Measurements from ENCODE around the gene ASAP2.

The ASAP2 gene

DNA sequence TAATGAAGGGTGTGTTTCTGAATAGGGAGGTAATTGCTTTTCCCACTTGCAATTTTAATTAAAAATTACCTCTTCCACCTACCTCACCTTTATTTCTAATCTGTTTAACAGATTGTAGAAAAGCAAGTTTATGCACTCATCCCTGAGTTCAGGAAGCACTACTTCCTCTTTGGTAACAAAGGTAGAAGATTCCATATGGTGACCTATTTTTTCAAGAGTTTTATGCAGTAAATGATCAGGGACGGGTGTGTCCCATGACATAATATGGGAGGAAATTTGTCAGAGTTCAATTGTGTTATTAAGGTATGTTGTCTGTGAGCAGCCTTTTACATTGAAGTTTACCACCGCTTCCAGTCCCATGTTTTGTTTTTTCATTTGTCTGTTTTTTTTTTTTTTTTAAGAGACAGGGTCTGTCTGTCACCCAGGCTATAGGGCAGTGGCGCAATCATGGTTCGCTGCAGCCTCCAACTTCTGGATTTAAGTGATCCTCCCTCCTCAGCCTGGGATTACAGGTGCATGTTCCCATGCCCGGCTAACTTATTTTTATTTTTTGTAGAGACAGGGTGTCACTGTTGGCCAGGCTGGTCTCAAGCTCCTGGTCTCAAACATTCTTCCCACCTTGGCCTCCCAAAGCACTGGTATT lies 68.2 kb downstream of the ASAP2 start:
- DNase-seq (ENCODE audit: low read depth in 2 of 2) = no peak

DNA sequence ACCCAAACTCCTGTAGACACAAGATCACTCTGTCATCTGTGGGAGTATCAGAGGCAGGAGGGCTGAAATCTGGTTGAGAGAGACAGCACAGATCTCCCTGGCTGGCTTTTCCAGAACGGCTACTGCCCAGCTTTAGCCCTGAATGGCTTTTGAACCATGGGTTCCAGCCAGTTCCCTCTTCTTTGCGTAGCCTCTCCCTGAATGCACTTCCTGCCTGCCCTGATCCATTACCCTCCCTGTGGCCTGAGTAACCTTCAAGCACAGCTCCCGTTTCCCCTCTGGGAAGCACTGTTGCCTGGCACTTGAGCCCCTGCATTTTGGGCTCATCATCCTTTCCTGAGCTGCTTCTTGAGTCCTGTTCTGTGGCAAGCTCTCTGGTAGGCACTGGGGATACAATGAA lies 68.8 kb downstream of the ASAP2 start:
- no peak for DNase-seq (ENCODE audit: low read depth in 2 of 2)

DNA sequence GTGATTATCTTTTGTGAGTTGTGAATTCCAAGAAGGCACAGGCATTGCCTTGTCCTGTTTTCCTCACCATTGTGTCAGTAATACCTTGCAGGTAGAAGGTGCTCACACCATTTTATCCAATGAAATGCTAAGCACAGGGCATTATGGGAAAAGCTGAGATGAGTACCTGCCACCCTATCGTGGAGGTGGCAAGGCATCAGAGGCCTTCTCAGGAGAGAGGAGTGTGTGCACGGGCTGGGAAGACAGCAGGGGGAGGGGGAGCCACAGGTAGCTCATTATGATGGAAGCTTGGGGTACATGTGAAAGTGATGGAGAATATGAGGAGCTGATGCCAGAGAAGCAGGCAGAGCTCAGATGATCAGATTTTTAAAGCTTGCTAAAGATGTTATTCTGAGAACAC lies 69.5 kb downstream of the ASAP2 start:
- DNase-seq (ENCODE audit: low read depth in 2 of 2) = no peak

DNA sequence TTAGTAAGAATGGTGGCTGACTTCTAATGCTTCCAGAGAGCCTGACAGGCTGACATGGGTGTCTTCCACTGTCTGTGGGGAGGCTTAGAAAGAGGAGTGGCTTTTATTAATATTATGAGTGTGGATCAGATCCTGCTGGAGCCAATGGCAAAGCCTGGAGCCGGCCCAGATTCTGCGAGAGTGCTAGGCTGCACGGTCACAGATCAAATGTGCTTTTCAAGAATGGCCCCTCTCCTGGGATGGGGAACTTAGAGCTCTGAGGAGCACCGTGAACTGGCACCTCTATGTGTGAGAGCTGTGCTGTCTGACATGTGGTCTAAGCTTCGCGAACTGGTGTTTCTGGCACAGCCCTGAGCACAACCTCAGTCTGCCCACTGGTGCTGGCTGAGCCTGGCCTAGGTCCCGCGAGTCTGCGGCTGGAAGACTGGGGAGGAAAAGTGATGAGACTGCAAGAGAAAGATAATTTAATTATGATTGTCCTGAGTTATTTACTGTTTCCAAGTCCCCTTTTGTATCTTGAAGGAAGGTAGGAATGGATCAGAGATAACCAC lies 70.4 kb downstream of the ASAP2 start:
- DNase-seq (ENCODE audit: low read depth in 2 of 2) = no peak

DNA sequence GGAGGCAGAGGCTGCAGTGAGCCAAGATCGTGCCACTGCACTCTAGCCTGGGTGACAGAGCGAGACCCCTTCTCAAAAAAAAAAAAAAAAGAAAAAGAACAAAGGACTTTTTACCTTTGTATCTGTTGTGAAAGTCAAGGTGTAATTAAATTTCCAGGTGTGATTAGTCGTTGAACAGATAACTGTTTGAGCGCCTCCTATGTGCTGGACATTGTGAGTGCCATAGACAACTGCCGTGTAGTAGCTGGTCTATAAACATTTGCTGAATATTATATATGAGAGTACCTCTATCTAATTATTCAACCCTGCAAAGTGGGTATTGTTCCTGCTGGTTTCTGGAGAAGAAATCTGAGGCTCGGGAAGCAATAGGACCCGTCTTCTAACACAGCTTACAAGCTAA lies 71.8 kb downstream of the ASAP2 start:
- DNase-seq (ENCODE audit: low read depth in 2 of 2) = no peak

DNA sequence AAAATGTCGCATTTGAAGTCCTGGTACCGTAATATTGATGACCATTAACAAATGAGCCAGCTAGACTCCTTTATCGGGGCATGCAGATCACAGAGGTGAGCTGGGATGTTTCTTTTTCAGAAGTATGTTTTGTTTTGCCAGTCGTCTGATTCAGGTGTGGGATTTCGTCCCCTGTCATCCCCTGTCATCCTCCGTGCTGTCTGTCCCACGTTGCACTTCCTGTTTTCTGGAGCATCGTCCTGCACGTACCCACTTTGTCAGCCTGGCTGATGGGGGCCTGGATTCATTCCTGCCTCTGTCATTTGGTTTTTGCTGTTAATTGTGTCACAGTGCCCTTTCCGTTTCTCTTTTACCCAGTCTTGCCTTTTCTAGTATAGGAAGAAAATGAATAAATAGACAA lies 72.8 kb downstream of the ASAP2 start:
- no peak for DNase-seq (ENCODE audit: low read depth in 2 of 2)

DNA sequence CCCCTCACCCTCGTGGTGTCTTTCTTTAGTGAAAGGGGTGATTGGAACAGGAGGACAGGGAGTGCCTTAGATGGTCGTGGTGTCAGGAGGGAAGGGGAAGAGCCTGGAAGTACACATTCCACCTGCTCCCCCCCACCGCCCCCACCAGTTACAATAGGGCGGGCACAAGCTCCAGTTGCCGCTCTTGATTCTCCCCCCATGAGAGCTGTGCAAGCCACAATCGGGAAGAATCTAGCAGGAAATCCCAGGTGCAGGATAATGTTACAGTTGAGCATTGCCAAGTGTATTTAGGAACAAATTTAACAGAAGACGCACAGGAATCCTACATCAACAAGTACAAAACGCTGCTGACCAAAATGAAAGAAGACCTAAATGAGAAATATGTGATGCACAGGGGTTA lies 73.6 kb downstream of the ASAP2 start:
- DNase-seq (ENCODE audit: low read depth in 2 of 2) = no peak

DNA sequence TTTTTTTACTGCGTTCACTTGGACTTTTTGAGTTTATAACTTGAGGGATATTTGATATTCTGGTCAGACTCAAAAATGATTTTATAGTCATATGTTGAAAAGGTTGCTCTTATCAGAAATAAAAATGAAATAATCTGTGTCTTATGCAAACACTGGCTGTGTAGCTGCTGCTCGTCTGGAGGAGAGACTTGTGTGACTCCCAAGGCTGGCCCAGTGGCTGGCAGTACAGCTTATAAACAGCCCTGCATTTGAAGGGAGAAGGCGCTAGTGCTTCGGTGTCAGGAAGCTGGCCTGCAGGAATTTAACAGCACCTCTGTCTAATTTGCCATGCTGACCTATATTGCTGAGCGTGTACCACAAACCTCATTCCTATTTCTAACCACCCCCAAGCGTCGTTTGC lies 74.5 kb downstream of the ASAP2 start:
- no peak for DNase-seq (ENCODE audit: low read depth in 2 of 2)

DNA sequence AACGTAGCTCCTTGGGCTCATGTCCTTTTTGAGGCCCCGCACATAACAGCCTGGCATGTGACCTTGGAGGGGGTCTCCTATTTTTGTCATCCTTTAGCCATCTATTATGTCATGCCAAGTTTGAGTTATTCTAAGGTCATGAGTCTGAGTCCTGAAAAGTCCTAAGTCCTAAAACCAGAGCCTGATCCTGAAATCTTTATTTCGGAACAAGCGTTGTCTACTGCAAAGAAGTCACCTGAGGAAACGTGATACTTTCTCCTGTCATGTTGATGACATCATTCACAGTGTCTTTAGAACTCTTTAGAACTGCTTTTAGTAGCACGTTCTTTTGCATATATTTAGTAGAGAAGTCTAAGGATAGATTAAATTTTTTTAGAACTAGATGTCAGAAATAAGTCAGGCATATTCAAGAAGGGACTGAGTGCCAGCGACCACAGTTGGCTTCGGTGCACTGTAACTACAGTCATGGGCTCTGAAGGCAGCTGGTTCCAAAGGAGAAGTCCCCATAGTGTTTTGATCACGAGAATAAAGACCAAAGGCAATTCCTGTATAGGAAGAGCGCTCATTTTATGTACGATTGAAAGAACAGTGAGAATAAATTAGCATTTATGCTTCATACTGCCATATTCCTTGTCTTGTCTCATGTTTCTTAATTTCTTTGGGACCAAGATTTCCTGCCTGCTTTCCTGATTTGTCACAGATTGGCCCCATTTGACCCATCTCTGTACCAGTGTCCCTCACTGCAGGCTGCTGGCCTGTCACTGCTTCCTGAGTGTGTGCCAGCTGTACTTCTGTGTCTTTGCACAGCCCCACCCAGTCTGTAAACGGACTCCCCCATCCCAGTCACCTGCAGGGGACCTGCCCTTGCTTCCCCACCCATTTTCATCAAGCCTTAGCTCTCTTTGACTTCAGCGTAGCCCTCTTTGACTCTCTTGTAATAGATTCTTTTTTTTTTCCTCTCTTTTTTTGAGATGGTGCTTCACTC lies 75.8 kb downstream of the ASAP2 start:
- DNase-seq (ENCODE audit: low read depth in 2 of 2) = no peak

DNA sequence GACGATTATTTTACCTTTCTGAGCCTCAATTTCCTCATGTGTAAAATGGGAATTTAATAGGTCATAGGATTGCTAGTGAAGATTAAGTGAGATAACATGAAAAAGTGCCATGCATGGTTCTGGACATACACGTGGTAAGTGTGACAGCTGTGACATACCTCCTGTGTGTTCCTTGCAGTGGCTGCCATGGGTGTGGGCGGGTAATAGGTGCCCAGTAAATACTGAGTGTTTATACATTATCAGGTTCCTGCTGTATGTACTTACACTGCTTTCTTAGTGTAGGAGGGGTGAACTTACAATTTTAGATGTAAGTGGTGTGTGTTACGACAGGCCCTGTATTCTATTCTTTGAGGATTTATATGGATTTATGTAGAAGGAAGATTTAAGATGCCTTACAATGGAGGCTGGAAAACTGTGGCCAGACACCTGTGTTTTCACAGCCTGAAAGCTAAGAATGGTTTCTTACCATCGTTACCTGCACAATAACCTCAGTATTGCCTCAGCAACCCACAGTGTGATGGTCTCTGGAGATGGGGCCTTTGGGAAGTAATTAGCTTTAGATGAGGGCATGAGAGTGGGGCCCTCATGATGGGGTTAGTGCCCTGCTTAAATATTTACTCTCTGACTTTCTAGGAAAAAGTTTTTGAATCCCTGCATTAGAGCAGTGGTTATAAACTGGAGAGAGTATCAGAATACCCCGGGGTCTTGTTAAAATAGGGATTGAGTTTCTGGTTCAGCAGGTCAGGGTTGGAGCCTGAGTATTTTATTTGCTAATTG lies 78.1 kb downstream of the ASAP2 start:
- DNase-seq (ENCODE audit: low read depth in 2 of 2) = no peak

DNA sequence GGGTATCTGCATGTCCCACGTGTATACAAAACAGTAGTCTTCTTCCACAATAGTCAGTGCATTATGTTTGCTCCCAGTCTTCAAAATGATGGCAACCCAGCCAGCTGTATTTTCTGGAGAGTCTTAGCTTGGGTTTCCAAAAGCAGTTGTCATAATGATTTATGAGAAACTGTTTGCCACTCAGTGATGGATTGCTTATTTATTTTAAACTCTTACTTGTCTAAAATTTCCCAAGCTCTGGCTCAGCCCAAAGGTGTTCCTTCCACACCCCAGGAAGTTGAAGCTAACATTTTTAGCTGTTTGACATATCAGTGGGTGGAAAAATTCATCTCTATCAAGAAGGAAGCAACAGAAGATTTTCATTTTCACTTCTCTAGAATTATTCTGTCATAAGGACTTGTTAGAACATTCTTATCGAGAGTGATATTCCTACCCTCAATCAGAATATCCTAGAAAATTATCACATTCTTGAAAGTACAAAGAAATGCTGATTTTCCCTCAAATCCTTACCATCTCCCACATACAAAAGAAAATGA lies 78.8 kb downstream of the ASAP2 start:
- no peak for DNase-seq (ENCODE audit: low read depth in 2 of 2)

DNA sequence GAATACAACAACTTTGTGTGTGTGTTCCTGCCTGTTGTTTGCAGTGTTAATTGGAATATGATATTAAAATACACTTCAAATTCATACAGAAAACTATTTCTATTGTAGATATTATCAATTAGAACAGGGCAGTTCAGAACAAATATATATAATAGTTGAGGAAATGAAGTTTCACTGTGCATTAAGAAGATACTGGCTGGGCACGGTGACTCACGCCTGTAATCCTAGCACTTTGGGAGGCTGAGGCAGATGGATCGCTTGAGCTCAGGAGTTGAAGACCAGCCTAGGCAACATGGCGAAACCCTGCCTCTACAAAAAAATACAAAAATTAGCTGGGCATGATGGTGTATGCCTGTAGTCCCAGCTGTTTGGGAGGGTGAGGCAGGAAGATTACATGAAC lies 79.3 kb downstream of the ASAP2 start:
- DNase-seq (ENCODE audit: low read depth in 2 of 2) = no peak

DNA sequence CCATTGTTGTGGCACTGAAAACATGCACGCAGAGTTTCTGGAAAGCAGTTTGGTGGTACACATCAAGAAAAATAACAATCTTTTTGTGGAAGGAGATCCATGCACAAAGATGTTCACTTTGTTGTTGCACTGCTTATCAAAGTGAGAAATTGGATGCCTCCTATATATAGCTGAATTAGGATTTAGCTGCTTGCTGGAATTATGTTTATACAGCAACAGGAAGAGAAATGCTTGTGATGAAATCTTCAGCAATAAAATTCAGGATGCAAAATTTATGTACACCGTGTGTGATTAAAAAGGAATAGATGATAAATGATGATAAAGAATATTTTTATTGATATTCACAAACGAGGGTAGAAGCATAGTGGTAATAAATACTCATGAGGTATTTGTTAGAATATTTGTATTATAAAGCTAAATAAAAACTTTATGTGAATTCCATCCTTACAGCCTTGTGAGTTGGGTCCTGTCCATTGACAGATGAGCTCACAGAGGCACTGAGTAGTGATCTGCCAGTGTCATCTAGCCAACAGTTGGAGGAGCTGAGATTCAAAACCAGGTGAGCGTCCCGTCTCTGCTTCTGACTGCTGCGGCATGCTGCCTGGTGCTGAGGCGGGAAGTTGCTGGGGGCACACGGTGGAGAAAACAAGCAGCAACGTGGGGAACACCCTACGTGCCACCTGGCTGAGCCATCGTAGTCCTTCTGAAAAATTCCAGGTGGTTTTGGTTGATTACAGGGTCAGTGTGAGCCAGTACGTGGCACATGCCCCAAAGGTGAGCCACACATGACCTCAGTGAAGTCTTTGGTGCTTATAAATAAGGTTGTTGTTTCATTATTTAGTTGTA lies 80.2 kb downstream of the ASAP2 start:
- DNase-seq (ENCODE audit: low read depth in 2 of 2) = no peak

DNA sequence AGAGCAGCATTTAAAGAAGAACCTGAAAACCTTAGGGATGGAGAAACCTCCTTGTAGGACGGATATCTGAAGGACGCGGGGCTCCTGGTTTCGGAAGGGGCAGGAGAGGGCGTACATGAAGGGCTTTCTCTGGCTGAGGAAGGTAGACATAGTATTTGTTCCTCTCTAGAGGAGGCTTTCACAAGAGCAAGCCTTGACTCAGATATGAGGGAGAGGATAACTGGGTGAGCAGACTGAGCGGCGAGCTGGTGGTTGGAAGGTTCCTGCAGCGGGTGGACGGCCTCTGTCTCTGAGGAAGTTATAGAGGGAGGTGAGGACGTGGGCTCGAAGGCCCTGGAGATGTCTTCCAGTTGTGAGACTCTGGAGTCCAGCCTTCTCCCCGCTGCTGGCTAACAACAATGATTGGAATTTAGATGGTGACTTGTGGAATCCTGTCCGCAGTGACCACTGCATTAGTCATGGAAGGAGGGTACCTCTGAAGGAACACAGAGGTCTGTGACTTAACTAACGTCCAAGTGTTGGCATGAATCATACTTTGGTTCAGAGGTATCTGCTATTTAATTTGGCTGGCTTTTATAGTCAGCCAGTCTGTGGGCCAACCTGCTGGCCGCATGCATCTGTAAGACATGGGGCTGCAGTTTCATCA lies 80.9 kb downstream of the ASAP2 start:
- DNase-seq (ENCODE audit: low read depth in 2 of 2) = no peak

DNA sequence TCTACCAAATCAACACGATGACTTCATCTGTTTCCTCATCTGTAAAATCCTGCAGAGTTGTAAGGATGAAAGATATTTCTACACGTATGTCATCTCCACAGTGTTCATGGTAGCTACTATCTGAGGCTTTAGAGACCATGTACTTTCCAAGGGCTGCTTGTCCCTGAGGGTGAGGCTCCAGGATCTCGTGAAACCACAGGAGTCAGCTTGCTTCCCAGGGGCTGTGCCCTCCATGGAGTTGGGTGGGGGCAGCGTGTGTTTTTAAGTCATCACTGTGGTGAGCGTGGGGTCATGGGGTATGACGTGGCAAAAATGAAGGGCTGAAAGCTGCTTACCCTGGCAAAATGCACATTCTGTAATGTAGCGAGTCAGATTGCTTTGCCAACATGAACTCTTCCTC lies 81.6 kb downstream of the ASAP2 start:
- no peak for DNase-seq (ENCODE audit: low read depth in 2 of 2)

DNA sequence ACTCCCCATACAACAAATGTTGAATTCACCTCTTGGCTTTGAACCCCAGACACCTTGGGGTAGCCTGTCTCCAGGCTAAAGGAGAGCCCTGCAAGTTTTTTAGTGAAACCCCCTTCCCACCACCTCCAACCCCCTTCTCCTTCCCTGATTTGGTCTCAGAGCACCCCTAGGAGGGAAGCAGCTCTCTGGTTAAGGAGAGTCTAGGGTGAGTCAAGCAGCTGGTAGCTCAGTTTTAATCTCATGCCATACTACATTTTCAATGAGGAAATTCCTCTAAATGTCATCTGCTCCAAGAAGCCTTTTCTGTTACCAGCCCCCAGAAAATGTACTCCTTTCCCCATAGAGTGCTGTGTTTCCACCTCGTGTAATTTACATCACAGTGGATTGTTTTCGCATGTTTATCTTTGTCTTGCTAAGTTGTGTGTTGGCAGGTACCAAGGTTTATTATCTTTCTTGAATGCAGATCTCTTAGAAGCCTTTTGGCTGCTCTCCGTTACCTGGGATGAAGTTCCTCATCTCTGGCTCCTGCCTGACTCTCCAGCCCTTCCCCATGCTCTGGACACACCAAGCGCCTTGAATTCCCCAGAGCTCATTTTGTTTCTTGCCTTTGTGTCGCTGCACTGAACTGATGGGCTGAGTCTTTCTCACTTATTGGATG lies 82.2 kb downstream of the ASAP2 start:
- DNase-seq (ENCODE audit: low read depth in 2 of 2) = no peak

DNA sequence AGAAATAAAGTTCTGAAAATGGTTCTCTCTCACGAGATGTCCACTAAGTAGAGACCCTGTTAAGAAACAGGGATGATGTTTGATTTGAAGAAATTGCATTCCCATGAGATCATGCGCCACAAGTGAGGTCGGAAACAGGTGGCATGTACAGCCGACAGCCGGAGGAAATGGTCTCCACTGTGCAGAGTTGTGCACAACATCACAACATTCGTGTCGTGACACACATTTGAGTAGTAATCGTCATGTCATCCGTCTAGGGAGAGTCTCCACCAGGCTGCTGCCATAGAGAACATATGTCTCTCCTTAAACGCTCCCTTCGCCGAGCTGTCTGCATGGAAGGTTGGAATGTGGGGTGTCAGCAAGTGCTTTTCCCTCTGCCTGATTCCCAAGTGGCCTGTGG lies 84.7 kb downstream of the ASAP2 start:
- DNase-seq (ENCODE audit: low read depth in 2 of 2) = no peak

DNA sequence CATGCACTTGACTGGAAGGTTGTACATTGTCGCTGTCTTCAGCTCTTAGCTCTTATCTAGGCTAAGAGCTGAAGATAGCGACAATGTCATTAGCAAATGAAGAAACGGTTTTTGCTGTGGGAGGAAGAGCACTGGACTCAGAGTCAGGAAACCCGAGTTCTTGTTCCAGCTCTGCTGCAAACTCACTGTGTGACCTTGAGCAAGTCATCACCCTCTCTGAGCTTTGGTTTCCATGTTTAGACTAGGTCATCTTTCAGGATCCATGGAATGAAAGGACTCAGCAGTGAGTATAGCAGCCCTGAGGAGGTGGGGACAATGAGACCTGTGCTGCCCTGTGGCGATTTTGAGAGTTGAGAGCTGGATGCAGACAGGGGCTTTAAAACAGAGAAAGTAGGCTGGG lies 85.3 kb downstream of the ASAP2 start:
- DNase-seq (ENCODE audit: low read depth in 2 of 2) = no peak

DNA sequence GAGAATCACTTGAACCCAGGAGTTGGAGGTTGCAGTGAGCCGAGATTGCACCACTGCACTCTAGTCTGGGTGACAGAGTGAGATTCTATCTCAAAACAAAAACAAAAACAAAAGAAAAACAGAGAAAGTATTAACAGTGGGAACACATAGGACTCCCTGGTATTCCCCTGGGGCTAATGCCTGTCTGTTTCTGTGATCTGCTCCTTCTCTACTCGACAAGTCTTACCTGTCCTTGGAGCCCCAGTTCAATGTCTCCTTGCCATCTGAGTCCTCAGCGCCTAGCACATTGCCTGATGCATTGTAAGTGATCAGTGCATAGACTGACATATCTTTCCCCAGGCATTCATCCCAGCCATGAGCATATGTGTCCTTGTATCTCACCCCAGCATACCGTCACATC lies 85.8 kb downstream of the ASAP2 start:
- no peak for DNase-seq (ENCODE audit: low read depth in 2 of 2)

DNA sequence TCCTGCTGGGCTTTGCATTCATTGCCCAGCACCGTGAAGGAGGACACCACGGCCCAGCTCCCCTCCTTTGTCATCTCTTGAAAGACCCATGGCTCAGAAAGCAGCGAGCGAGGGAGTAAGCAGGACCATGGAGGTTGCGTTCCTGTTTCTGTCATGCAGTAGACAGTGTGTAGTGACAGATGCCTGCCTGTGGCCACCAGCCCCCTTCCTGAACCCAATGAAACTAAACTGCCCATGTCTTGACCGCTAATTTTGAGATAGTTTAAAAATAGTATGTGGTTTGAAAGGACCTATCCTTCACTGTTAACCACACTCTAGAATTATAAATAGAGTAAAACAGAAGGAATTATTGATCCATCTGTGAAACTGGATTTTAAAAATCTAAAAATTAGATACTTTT lies 88.2 kb downstream of the ASAP2 start:
- DNase-seq (ENCODE audit: low read depth in 2 of 2) = no peak
